Suprapubic skin (tissue), 4 donors: ENCODE data around the gene NIPSNAP2. TPM values are rescaled to one million over a fixed set of nuclear protein-coding genes. Genes with fewer than 3 reads are reported as not detected.
"Not testable (repeated sequence)": the region's sequence is repeated elsewhere in the genome, so short reads cannot be mapped to it uniquely, and the experiment has no call there.

ENCODE experiments used
- DNase-seq, 2 donors: peaks; one replicate each; pipeline ENCODE4 v3.0.0-alpha.2; 2019; ENCODE audit warnings: low spot score in 2 of 2
- H3K27ac ChIP-seq: fragments of 200-600 bp; sonication (generic); one replicate; pipeline ENCODE4 v1.5.1; 2019
- H3K27me3 ChIP-seq: fragments of 200-600 bp; sonication (generic); one replicate; pipeline ENCODE4 v1.5.1; 2019
- H3K36me3 ChIP-seq: fragments of 200-600 bp; sonication (generic); one replicate; pipeline ENCODE4 v1.5.1; 2019
- H3K4me1 ChIP-seq: fragments of 200-600 bp; sonication (generic); one replicate; pipeline ENCODE4 v1.5.1; 2019
- H3K4me3 ChIP-seq: fragments of 200-600 bp; sonication (generic); one replicate; pipeline ENCODE4 v1.5.1; 2019; ENCODE audit warnings: mild to moderate bottlenecking
- H3K9me3 ChIP-seq: fragments of 200-600 bp; sonication (generic); one replicate; pipeline ENCODE4 v1.5.1; 2019
- EP300 ChIP-seq: sonication (generic); formaldehyde crosslinking; IDR thresholded peaks from one replicate; pipeline ENCODE4 v1.6.1; 2017; ENCODE audit warnings: antibody characterized with exemption
- POLR2A ChIP-seq, 2 donors: fragments of 450-650 bp; IDR thresholded peaks; one replicate each; pipeline ENCODE4 v1.6.1; 2017; ENCODE audit warnings: antibody characterized with exemption in 2 of 2, mild to moderate bottlenecking in 2 of 2, moderate library complexity in 2 of 2
- POLR2AphosphoS5 ChIP-seq, 3 donors: sonication (generic); formaldehyde crosslinking; IDR thresholded peaks; one replicate each; pipeline ENCODE4 v1.6.1; 2017; ENCODE audit warnings: antibody characterized with exemption in 3 of 3
- WGBS: methylation state at CpG from one replicate; pipeline ENCODE4 v1.1.5; 2018; 5-methylcytosine and 5-hydroxymethylcytosine counted together
- total RNA-seq, 4 donors: library from RNA; depleted of rRNA; stranded (reverse); fragments of >200 nt; gene quantifications; one replicate each; pipeline ENCODE4 v1.1.0, GENCODE V29; 2016
- TF ChIP-seq, protein P1 (sequence below), 2 donors: fragments of 200-600 bp in 1 of 2; fragments of 450-650 bp in 1 of 2; sonication (generic) in 1 of 2; IDR thresholded peaks; one replicate each; pipeline ENCODE4 v1.5.1; 2016 to 2019; ENCODE audit warnings: antibody characterized with exemption in 2 of 2, mild to moderate bottlenecking in 1 of 2, moderate library complexity in 1 of 2

Gene NIPSNAP2
- total RNA-seq, 4 donors from 2014 or later, result 37.4 to 59.3 (median 48.6) TPM

DNA sequence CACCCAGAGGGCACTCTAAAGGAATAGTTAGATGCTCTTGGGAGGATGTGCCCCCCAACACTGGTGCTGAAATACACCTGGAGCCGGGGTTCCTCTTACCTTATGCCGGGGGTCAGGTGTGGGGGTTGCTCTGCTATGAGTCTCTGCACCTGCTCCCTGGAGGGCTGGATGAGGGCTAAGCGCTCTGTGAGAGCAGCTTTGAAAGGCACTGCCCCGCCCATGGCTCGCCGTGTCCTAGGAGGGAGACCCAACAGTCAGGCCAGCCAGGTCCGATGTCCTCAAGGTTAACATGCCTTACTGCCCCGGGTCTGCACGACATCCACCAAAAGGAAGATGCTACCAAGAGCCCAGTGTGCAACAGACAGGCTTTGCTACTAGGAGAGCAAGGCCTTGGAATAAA lies 55.1 kb downstream of the NIPSNAP2 start:
- DNase-seq, result no peak
- Histone ChIP-seq H3K4me3 (no peak overlapping the region), H3K9me3 (no peaks in the 10 kb centered on the region), H3K36me3 (peaks cover 16% of the 10 kb centered on the region), H3K27me3 (no peaks in the 10 kb centered on the region), H3K4me1 (no peaks in the 10 kb centered on the region), H3K27ac (no peak overlapping the region)
- 80% methylated on average over 9 of the region's 9 CpGs for WGBS
- TF ChIP-seq POLR2AphosphoS5 (IDR thresholded peaks at IDR 0.05) (no peak), POLR2A (IDR thresholded peaks at IDR 0.05) (no peak), EP300 (no peak)
- TF ChIP-seq, protein P1, sequence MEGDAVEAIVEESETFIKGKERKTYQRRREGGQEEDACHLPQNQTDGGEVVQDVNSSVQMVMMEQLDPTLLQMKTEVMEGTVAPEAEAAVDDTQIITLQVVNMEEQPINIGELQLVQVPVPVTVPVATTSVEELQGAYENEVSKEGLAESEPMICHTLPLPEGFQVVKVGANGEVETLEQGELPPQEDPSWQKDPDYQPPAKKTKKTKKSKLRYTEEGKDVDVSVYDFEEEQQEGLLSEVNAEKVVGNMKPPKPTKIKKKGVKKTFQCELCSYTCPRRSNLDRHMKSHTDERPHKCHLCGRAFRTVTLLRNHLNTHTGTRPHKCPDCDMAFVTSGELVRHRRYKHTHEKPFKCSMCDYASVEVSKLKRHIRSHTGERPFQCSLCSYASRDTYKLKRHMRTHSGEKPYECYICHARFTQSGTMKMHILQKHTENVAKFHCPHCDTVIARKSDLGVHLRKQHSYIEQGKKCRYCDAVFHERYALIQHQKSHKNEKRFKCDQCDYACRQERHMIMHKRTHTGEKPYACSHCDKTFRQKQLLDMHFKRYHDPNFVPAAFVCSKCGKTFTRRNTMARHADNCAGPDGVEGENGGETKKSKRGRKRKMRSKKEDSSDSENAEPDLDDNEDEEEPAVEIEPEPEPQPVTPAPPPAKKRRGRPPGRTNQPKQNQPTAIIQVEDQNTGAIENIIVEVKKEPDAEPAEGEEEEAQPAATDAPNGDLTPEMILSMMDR (IDR thresholded peaks at IDR 0.05), result no peak

- no peaks in the 10 kb centered on the region for H3K9me3 ChIP-seq
- H3K36me3 ChIP-seq, result peaks cover 16% of the 10 kb centered on the region
- no peak overlapping the region for H3K27ac ChIP-seq
- DNase-seq, result no peak
- no peaks in the 10 kb centered on the region for H3K4me1 ChIP-seq
- TF ChIP-seq POLR2AphosphoS5 (IDR thresholded peaks at IDR 0.05) (no peak), EP300 (no peak), POLR2A (IDR thresholded peaks at IDR 0.05) (no peak)
- TF ChIP-seq, protein P1 (IDR thresholded peaks at IDR 0.05), result no peak
- H3K4me3 ChIP-seq, result no peak overlapping the region
- no peaks in the 10 kb centered on the region for H3K27me3 ChIP-seq
These were observed 59.1 kb downstream of the NIPSNAP2 start for GRCh38 chr7:56023500-56023899.

DNA sequence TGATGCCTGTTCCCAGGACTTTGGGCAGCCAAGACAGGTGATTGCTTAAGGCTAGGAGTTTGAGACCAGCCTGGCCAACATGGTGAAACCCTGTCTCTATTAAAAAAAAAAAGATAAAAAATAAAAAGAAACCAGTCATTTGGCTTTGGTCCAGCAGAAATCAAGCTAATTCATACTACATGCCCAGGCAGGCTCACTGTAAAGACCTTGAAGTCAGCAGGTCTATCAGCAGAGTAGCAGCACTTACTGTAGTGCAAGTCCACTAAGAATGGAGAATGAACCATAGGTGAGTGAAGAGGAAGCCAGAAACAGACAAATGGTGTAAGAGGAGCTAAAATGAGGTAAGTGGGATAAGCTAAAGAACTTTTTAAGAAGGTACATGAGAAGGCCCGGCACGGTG lies 62.2 kb downstream of the NIPSNAP2 start:
- no peak overlapping the region for H3K27ac ChIP-seq

GRCh38 chr7:56028942-56029630 lies 64.7 kb downstream of the NIPSNAP2 start:
- no peak for DNase-seq
- no peaks in the 10 kb centered on the region for H3K27me3 ChIP-seq
- no peak overlapping the region for H3K4me3 ChIP-seq
- peaks cover 8% of the 10 kb centered on the region for H3K4me1 ChIP-seq
- no peak overlapping the region for H3K27ac ChIP-seq
- H3K36me3 ChIP-seq, result no peaks in the 10 kb centered on the region
- 91% methylated on average over 9 of the region's 9 CpGs for WGBS
- H3K9me3 ChIP-seq, result no peaks in the 10 kb centered on the region
- TF ChIP-seq, protein P1 (IDR thresholded peaks at IDR 0.05), result no peak

More for the DNA sequence above, 62.2 kb downstream of the NIPSNAP2 start:
- H3K4me1 ChIP-seq, result no peaks in the 10 kb centered on the region
- no peak for DNase-seq
- H3K36me3 ChIP-seq, result no peaks in the 10 kb centered on the region
- H3K9me3 ChIP-seq, result no peaks in the 10 kb centered on the region
- WGBS, result 81% methylated on average over 2 of the region's 2 CpGs
- H3K4me3 ChIP-seq, result no peak overlapping the region
- TF ChIP-seq POLR2AphosphoS5 (IDR thresholded peaks at IDR 0.05) (no peak), EP300 (no peak), POLR2A (IDR thresholded peaks at IDR 0.05) (no peak)
- TF ChIP-seq, protein P1 (IDR thresholded peaks at IDR 0.05), result no peak
- H3K27me3 ChIP-seq, result no peaks in the 10 kb centered on the region

DNA sequence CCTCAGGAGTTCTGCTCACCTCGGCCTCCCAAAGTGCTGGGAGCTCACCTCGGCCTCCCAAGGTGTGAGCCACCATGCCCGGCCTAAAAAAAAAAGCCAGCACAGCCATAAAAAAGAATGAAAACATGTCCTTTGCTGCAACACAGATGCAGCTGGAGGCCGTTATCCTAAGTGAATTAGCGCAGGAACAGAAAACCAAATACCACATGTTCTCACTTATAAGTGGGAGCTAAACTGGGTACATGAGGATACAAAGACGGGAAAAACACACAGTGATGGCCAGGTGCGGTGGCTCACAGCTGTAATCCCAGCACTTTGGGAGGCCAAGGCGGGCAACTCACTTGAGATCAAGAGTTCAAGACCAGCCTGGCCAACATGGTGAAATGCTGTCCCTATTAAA lies 66.0 kb downstream of the NIPSNAP2 start:
- 96% methylated on average over 8 of the region's 8 CpGs for WGBS
- Histone ChIP-seq H3K9me3 (no peaks in the 10 kb centered on the region), H3K4me3 (no peak overlapping the region), H3K27ac (no peak overlapping the region), H3K4me1 (peaks cover 8% of the 10 kb centered on the region), H3K36me3 (no peaks in the 10 kb centered on the region), H3K27me3 (no peaks in the 10 kb centered on the region)
- no peak for DNase-seq
- TF ChIP-seq POLR2A (IDR thresholded peaks at IDR 0.05) (no peak), EP300 (no peak), POLR2AphosphoS5 (IDR thresholded peaks at IDR 0.05) (no peak)
- TF ChIP-seq, protein P1 (IDR thresholded peaks at IDR 0.05), result no peak

- H3K27ac ChIP-seq, DNase-seq, H3K9me3 ChIP-seq, H3K4me1 ChIP-seq, H3K36me3 ChIP-seq, H3K4me3 ChIP-seq, H3K27me3 ChIP-seq: not testable (repeated sequence)
- 90% methylated on average over 8 of the region's 8 CpGs for WGBS
These were observed 67.2 kb downstream of the NIPSNAP2 start for GRCh38 chr7:56031556-56031955.

GRCh38 chr7:56032578-56032977 lies 68.2 kb downstream of the NIPSNAP2 start:
- H3K27me3 ChIP-seq, H3K36me3 ChIP-seq, DNase-seq, H3K9me3 ChIP-seq, H3K4me1 ChIP-seq, H3K4me3 ChIP-seq, H3K27ac ChIP-seq: not testable (repeated sequence)
- WGBS, result 96% methylated on average over 7 of the region's 7 CpGs
